NCI-H1417 (cell line): ENCODE results near the gene RNFT2.

ENCODE experiments used
- DNase-seq, 3 experiments: peaks; one replicate each; lab custom pipeline; 2025; lab: John Stamatoyannopoulos, UW

RNFT2 gene

GRCh38 chr12:116833474-116833873, 95.4 kb downstream of the RNFT2 start:
- DNase-seq, result no peak

GRCh38 chr12:116835484-116835883, 97.4 kb downstream of the RNFT2 start:
- no peak for DNase-seq

- DNase-seq, result no peak
Measured at GRCh38 chr12:116837097-116837496, 99.0 kb downstream of the RNFT2 start.

GRCh38 chr12:116838365-116838764, 100.2 kb downstream of the RNFT2 start:
- DNase-seq, result no peak

- no peak for DNase-seq
Measured at GRCh38 chr12:116839287-116839830, 101.2 kb downstream of the RNFT2 start.

GRCh38 chr12:116843085-116843484, 105.0 kb downstream of the RNFT2 start:
- DNase-seq, result no peak

GRCh38 chr12:116849216-116849615, 111.1 kb downstream of the RNFT2 start:
- no peak for DNase-seq

- peak in 1 of 3 experiments; percentile 10 for DNase-seq
Measured at GRCh38 chr12:116852303-116852702, 114.2 kb downstream of the RNFT2 start.

GRCh38 chr12:116853507-116853906, 115.4 kb downstream of the RNFT2 start:
- no peak for DNase-seq

GRCh38 chr12:116855744-116856470, 117.8 kb downstream of the RNFT2 start:
- no peak for DNase-seq

- DNase-seq, result no peak
Measured at GRCh38 chr12:116856729-116857128, 118.6 kb downstream of the RNFT2 start.

- no peak for DNase-seq
Measured at GRCh38 chr12:116859079-116859478, 121.0 kb downstream of the RNFT2 start.

- DNase-seq, result no peak
Measured at GRCh38 chr12:116860263-116860662, 122.1 kb downstream of the RNFT2 start.

GRCh38 chr12:116861320-116861719, 123.2 kb downstream of the RNFT2 start:
- DNase-seq, result no peak

GRCh38 chr12:116862167-116862566, 124.1 kb downstream of the RNFT2 start:
- DNase-seq, result no peak

- DNase-seq, result peak in 1 of 3 experiments; percentile 20
Measured at GRCh38 chr12:116863275-116863767, 125.2 kb downstream of the RNFT2 start.

GRCh38 chr12:116864371-116865160, 126.5 kb downstream of the RNFT2 start:
- DNase-seq, result no peak

- no peak for DNase-seq
Measured at GRCh38 chr12:116867523-116867922, 129.4 kb downstream of the RNFT2 start.

- DNase-seq, result no peak
Measured at GRCh38 chr12:116870306-116870705, 132.2 kb downstream of the RNFT2 start.

GRCh38 chr12:116874324-116874995, 136.3 kb downstream of the RNFT2 start:
- DNase-seq, result no peak

- no peak for DNase-seq
Measured at GRCh38 chr12:116876151-116876869, 138.2 kb downstream of the RNFT2 start.
